K562 (cell line): Measurements from ENCODE around the gene FMNL3. TPM values are rescaled to one million over a fixed set of nuclear protein-coding genes. Genes with fewer than 3 reads are reported as not detected.

Source experiments
- ATAC-seq: fragments of 200-7000 bp; cut with Tn5 transposase; 3 replicates; pipeline ENCODE4 v1.9.1; 2020; ENCODE audit warnings: moderate library complexity
- BruUV-seq: library from RNA; stranded (reverse); fragments of 400-500 nt; replicated peaks from 2 replicates; lab custom pipeline; 2021; lab: Mats Ljungman, UMichigan
- CTCF ChIA-PET: fragments of 300-600 bp; formaldehyde crosslinking; extraction: SDS; loops from one replicate; lab custom pipeline; 2021; ENCODE audit warnings: low intra/inter-chr PET ratio; lab: Yijun Ruan, JAX
- POLR2A ChIA-PET: fragments of 300-600, 350-650 bp; sonication (Branson Sonifier 250); formaldehyde crosslinking; extraction: SDS; loops from one replicate; lab custom pipeline; 2021; ENCODE audit warnings: antibody characterized with exemption, inconsistent platforms; lab: Yijun Ruan, JAX
- DNase-seq, 4 experiments: peaks; one replicate each; pipeline versions ENCODE4 v3.0.0 to v3.0.0-alpha.2; 2011 to 2018; ENCODE audit warnings: low spot score in 3 of 4, mixed read lengths in 3 of 4; ENCODE audit errors: extremely low read depth in 1 of 4
- FAIRE-seq: peaks from 2 replicates; lab custom pipeline; 2011; peaks lifted over from hg19 to GRCh38; lab: Jason Lieb, UNC
- H2AFZ ChIP-seq: 2 replicates; pipeline ENCODE4 v1.6.0; 2011; ENCODE audit warnings: low read depth, low read length, control low read depth, inconsistent platforms
- H3K27ac ChIP-seq: fragments of 200-600 bp; 3 replicates; pipeline ENCODE4 v1.8.0; 2011; ENCODE audit warnings: low read depth, mild to moderate bottlenecking, control low read depth, inconsistent platforms, low read length, moderate library complexity, mixed read lengths; ENCODE audit errors: extremely low read depth
- H3K27me3 ChIP-seq, 2 experiments: fragments of 300-600 bp in 1 of 2; 2 replicates in 1 of 2; 3 replicates in 1 of 2; pipeline versions ENCODE4 v1.6.0 to v1.8.0; 2011; ENCODE audit warnings: inconsistent platforms in 2 of 2, low read length in 2 of 2, mild to moderate bottlenecking in 1 of 2, mixed read lengths in 1 of 2, moderate library complexity in 1 of 2; ENCODE audit not compliant: control insufficient read depth in 2 of 2, insufficient read depth in 2 of 2
- H3K36me3 ChIP-seq: fragments of 300-600 bp; 3 replicates; pipeline ENCODE4 v1.8.0; 2011; ENCODE audit warnings: mild to moderate bottlenecking, low read length, inconsistent platforms; ENCODE audit not compliant: control insufficient read depth, insufficient read depth
- H3K4me1 ChIP-seq, 2 experiments: fragments of 200-600 bp in 1 of 2; replicated peaks in 1 of 2; 2 replicates in 1 of 2; 3 replicates in 1 of 2; pipeline versions ENCODE4 v1.5.1 to v1.8.0; 2011; ENCODE audit warnings: inconsistent platforms in 2 of 2, low read length in 2 of 2, mild to moderate bottlenecking in 1 of 2, mixed read lengths in 1 of 2, moderate library complexity in 1 of 2; ENCODE audit not compliant: control insufficient read depth in 2 of 2, insufficient read depth in 2 of 2
- H3K4me2 ChIP-seq: 2 replicates; pipeline ENCODE4 v1.6.1; 2011; ENCODE audit warnings: low read length, control low read depth, inconsistent platforms, mixed read lengths; ENCODE audit not compliant: insufficient read depth
- H3K4me3 ChIP-seq: fragments of 200-600 bp; sonication (generic), shearing (Covaris generic); 2 replicates; pipeline ENCODE4 v1.5.1; 2016; ENCODE audit warnings: control low read depth, inconsistent platforms
- H3K79me2 ChIP-seq: fragments of 200-600 bp; 3 replicates; pipeline ENCODE4 v1.8.0; 2011; ENCODE audit warnings: low read length, inconsistent platforms; ENCODE audit not compliant: control insufficient read depth, insufficient read depth
- H3K9ac ChIP-seq, 2 experiments: 2 replicates each; pipeline versions ENCODE4 v1.6.0 to v1.6.1; 2011; ENCODE audit warnings: low read depth in 2 of 2, low read length in 2 of 2, control low read depth in 1 of 2, inconsistent platforms in 1 of 2, mild to moderate bottlenecking in 1 of 2, mixed read lengths in 1 of 2; ENCODE audit not compliant: insufficient read depth in 1 of 2
- H3K9me1 ChIP-seq: one replicate; pipeline ENCODE4 v1.6.0; 2011; ENCODE audit warnings: inconsistent platforms, mild to moderate bottlenecking, low read length, moderate library complexity; ENCODE audit not compliant: control insufficient read depth, insufficient read depth
- H3K9me3 ChIP-seq: replicated peaks from 2 replicates; pipeline ENCODE4 v1.5.1; 2011; ENCODE audit warnings: low read depth, low read length, inconsistent platforms; ENCODE audit not compliant: control insufficient read depth, insufficient read depth
- H4K20me1 ChIP-seq: replicated peaks from 2 replicates; pipeline ENCODE4 v1.6.1; 2011; ENCODE audit warnings: low read length, inconsistent platforms, mixed read lengths; ENCODE audit not compliant: control insufficient read depth, insufficient read depth
- ARID1B ChIP-seq: fragments of 450-650 bp; IDR thresholded peaks from 2 replicates; pipeline ENCODE4 v1.6.1; 2016; ENCODE audit warnings: antibody characterized with exemption, mild to moderate bottlenecking, inconsistent platforms
- CREM ChIP-seq: IDR thresholded peaks from 2 replicates; pipeline ENCODE4 v1.6.1; 2014; ENCODE audit warnings: antibody characterized with exemption, low read depth
- EHMT2 ChIP-seq: fragments of 450-650 bp; IDR thresholded peaks from 2 replicates; pipeline ENCODE4 v1.6.1; 2018; ENCODE audit warnings: antibody characterized with exemption
- GMEB1 ChIP-seq: fragments of 250-450 bp; sonication (Bioruptor Pico); IDR thresholded peaks from 2 replicates; pipeline ENCODE4 v1.4.0; 2020; ENCODE audit warnings: mild to moderate bottlenecking
- KLF13 ChIP-seq: fragments of 450-650 bp; IDR thresholded peaks from 2 replicates; pipeline ENCODE4 v1.6.1; 2016; ENCODE audit warnings: missing genetic modification characterization, low read depth, mild to moderate bottlenecking, missing compliant biosample characterization, moderate library complexity, borderline replicate concordance
- LEF1 ChIP-seq: fragments of 450-650 bp; IDR thresholded peaks from 2 replicates; pipeline ENCODE4 v1.6.1; 2016; ENCODE audit warnings: mild to moderate bottlenecking
- NFRKB ChIP-seq: fragments of 450-650 bp; IDR thresholded peaks from 2 replicates; pipeline ENCODE4 v1.6.1; 2016; ENCODE audit warnings: low read depth
- RAD21 ChIP-seq, 2 experiments: fragments of 250-450 bp in 1 of 2; fragments of 450-650 bp in 1 of 2; sonication (Bioruptor Pico) in 1 of 2; formaldehyde crosslinking in 1 of 2; IDR thresholded peaks in 1 of 2; conservative IDR thresholded peaks in 1 of 2; 2 replicates each; pipeline versions ENCODE4 v1.4.0 to v1.8.0; 2020 to 2022; ENCODE audit warnings: mild to moderate bottlenecking in 2 of 2, moderate library complexity in 1 of 2
- RUNX1 ChIP-seq: sonication (generic); IDR thresholded peaks from 2 replicates; pipeline ENCODE4 v1.6.1; 2016; ENCODE audit warnings: antibody characterized with exemption, low read depth
- SMAD4 ChIP-seq: fragments of 250-450 bp; sonication (Bioruptor Pico); conservative IDR thresholded peaks from 2 replicates; pipeline ENCODE4 v1.8.0; 2021; ENCODE audit warnings: inconsistent platforms, mild to moderate bottlenecking, moderate library complexity
- SMARCA4 ChIP-seq: fragments of 450-650 bp; IDR thresholded peaks from 2 replicates; pipeline ENCODE4 v1.6.1; 2016
- TCFL5 ChIP-seq: fragments of 250-450 bp; sonication (Bioruptor Pico); conservative IDR thresholded peaks from 2 replicates; pipeline ENCODE4 v1.6.1; 2021; ENCODE audit warnings: mild to moderate bottlenecking, moderate library complexity, matching md5 sums
- TFAP4 ChIP-seq: sonication (generic); formaldehyde crosslinking; IDR thresholded peaks from 2 replicates; pipeline ENCODE4 v1.8.0; 2022; ENCODE audit warnings: missing genetic modification reagents, mild to moderate bottlenecking, moderate library complexity, borderline replicate concordance
- USF2 ChIP-seq: sonication (generic); formaldehyde crosslinking; IDR thresholded peaks from 2 replicates; pipeline ENCODE4 v1.5.0; 2020; ENCODE audit warnings: missing genetic modification reagents
- ZBTB33 ChIP-seq: sonication (generic); formaldehyde crosslinking; IDR thresholded peaks from 2 replicates; pipeline ENCODE4 v1.8.1; 2023; ENCODE audit warnings: mild to moderate bottlenecking, missing genetic modification reagents
- ZKSCAN8 ChIP-seq: fragments of 200-800 bp; sonication (Bioruptor generic); IDR thresholded peaks from 2 replicates; pipeline ENCODE4 v1.6.1; 2016; ENCODE audit warnings: missing genetic modification characterization, missing compliant biosample characterization
- ZNF561 ChIP-seq: fragments of 450-650 bp; formaldehyde crosslinking; conservative IDR thresholded peaks from 2 replicates; pipeline ENCODE4 v1.4.0; 2020; ENCODE audit warnings: mild to moderate bottlenecking, moderate library complexity
- ZSCAN32 ChIP-seq: fragments of 450-650 bp; formaldehyde crosslinking; IDR thresholded peaks from 2 replicates; pipeline ENCODE4 v1.4.0; 2020; ENCODE audit warnings: mild to moderate bottlenecking, moderate library complexity
- WGBS: fragments of 100-300 bp; shearing (Covaris generic); methylation state at CpG from one replicate; pipeline ENCODE4 v1.1.6; 2016; ENCODE audit warnings: low coverage, mixed read lengths; ENCODE audit not compliant: insufficient coverage; ENCODE audit errors: missing lambda C conversion rate; 5-methylcytosine and 5-hydroxymethylcytosine counted together
- in situ Hi-C: fragments of 300-500 bp; cut with MboI; formaldehyde crosslinking; loops from 4 replicates; pipeline ENCODE4 v1.15.0; 2018; ENCODE audit warnings: inconsistent platforms, mixed read lengths
- intact Hi-C: fragments of 100-400 bp; cut with micrococcal nuclease; formaldehyde crosslinking; loops from 2 replicates; pipeline ENCODE4 v1.14.2; 2022
- polyA plus RNA-seq, 8 experiments: library from polyadenylated mRNA; depleted of rRNA in 4 of 8; stranded (reverse) in 5 of 8; unstranded in 3 of 8; fragments of >200 nt; fragmentation: Nextera tagmentation in 2 of 8; fragmentation: Illumina TruSeq in 1 of 8; extraction: Ambion mirVana in 2 of 8; extraction: Trizol in 1 of 8; gene quantifications; 2 replicates each; pipeline versions ENCODE4 v1.2.1 to v1.2.3, GENCODE V29; 2011 to 2014; ENCODE audit warnings: inconsistent platforms in 1 of 8, missing spikeins in 1 of 8
- total RNA-seq, 7 experiments: library from RNA; depleted of rRNA in 6 of 7; stranded (reverse); fragments of >200 nt in 6 of 7; fragmentation: Illumina TruSeq in 2 of 7; extraction: Trizol in 2 of 7; gene quantifications; 2 replicates each; pipeline versions ENCODE4 v1.2.1 to v1.2.3, GENCODE V29; 2011 to 2021; ENCODE audit warnings: low replicate concordance in 1 of 7

Gene FMNL3
- total and polyA plus RNA-seq, 9 of the 15 experiments (the other 6 are each of a cell fraction or from before 2014, with no cell fraction given) = 0.49 to 14.4 (median 6.8) TPM

GRCh38 chr12:49730568-49731101, 23.4 kb upstream of the FMNL3 start:
- ChIA-PET POLR2A (no interaction called here), CTCF (no interaction called here)
- no peaks in the 10 kb centered on the region for H3K36me3 ChIP-seq
- no peak overlapping the region for H3K4me3 ChIP-seq
- in situ Hi-C loops = no loop called here
- BruUV-seq = no TSS peak
- 25% methylated on average over 3 of the region's 3 CpGs for WGBS
- no peaks in the 10 kb centered on the region for H3K9me3 ChIP-seq
- no peak overlapping the region; the same call in 2 of the 3 replicates for H3K27ac ChIP-seq
- peak overlapping the region; percentile 43 for H3K4me2 ChIP-seq
- H3K9me1 ChIP-seq = no peaks in the 10 kb centered on the region
- peak; percentile 88 for ATAC-seq
- 0 out of 4 replicates have a peak overlapping the region, but pooled peaks of 1 of the 2 experiments have one; percentile 5 for H3K9ac ChIP-seq
- peaks cover 0 to 20% of the 10 kb centered on the region in 2 experiments; a peak in 3 of 5 replicates for H3K4me1 ChIP-seq
- no peaks in the 10 kb centered on the region for H3K27me3 ChIP-seq
- H2AFZ ChIP-seq = 0 out of 2 replicates have a peak overlapping the region, but pooled peaks have one; percentile 9
- H3K79me2 ChIP-seq = no peaks in the 10 kb centered on the region
- peak; percentile 22 to 40 (median 36) for DNase-seq
- intact Hi-C loops = no loop called here
- no peaks in the 10 kb centered on the region for H4K20me1 ChIP-seq
- peak; percentile 49 for FAIRE-seq
- TF ChIP-seq CREM = peak; percentile 62; the same call in 1 of the 2 replicates
- TF ChIP-seq ZSCAN32 (CRISPR knock-in tag) = peak; percentile 45; the same call in 1 of the 2 replicates
- TF ChIP-seq KLF13 = no peak
- TF ChIP-seq SMAD4 = peak; percentile 75
- 0 out of 2 replicates have a peak, but pooled peaks have one; percentile 24 for TF ChIP-seq NFRKB
- TF ChIP-seq ZKSCAN8 (CRISPR knock-in tag) = peak; percentile 70; the same call in 1 of the 2 replicates
- TF ChIP-seq SMARCA4 = peak; percentile 46; the same call in 1 of the 2 replicates
- TF ChIP-seq RAD21 (CRISPR knock-in tag; conservative IDR thresholded peaks at IDR 0.05 in 1 of 2, IDR thresholded peaks at IDR 0.05 in 1 of 2) = no peak
- TF ChIP-seq TFAP4 (CRISPR knock-in tag) = no peak
- TF ChIP-seq USF2 (CRISPR knock-in tag) = no peak
- peak; percentile 80 for TF ChIP-seq ARID1B
- no peak for TF ChIP-seq TCFL5 (CRISPR knock-in tag)
- TF ChIP-seq EHMT2 = peak; percentile 23; the same call in 1 of the 2 replicates
- TF ChIP-seq RUNX1 = no peak
- TF ChIP-seq ZNF561 (CRISPR knock-in tag) = no peak
- peak; percentile 30; the same call in 1 of the 2 replicates for TF ChIP-seq LEF1
- no peak for TF ChIP-seq ZBTB33 (CRISPR knock-in tag)
- peak; percentile 25; the same call in 1 of the 2 replicates for TF ChIP-seq GMEB1
